GM12801 (cell line): ENCODE measurements around the gene STAT5A.

ENCODE experiments used
- CTCF ChIP-seq: IDR thresholded peaks from one replicate; pipeline ENCODE4 v1.5.1; 2011; ENCODE audit warnings: control low read depth; ENCODE audit not compliant: insufficient read length; ENCODE audit errors: extremely low read depth

Gene STAT5A

GRCh38 chr17:42317266-42317845 is 29.1 kb downstream of the STAT5A start:
- no peak for TF ChIP-seq CTCF

- no peak for TF ChIP-seq CTCF
Measured at GRCh38 chr17:42321555-42321954, 33.3 kb downstream of the STAT5A start.

- TF ChIP-seq CTCF, result peak; percentile 91
Measured at GRCh38 chr17:42322382-42323267, 34.3 kb downstream of the STAT5A start.

GRCh38 chr17:42323268-42323773 is 35.0 kb downstream of the STAT5A start:
- TF ChIP-seq CTCF, result no peak

- no peak for TF ChIP-seq CTCF
Measured at GRCh38 chr17:42325026-42325425, 36.7 kb downstream of the STAT5A start.

GRCh38 chr17:42329025-42329976 is 41.0 kb downstream of the STAT5A start:
- no peak for TF ChIP-seq CTCF

- TF ChIP-seq CTCF, result no peak
Measured at GRCh38 chr17:42333053-42333452, 44.8 kb downstream of the STAT5A start.
